Stomach (tissue), 4 donors: ENCODE data around the gene RAB40B.

Experiments used
- POLR2A ChIP-seq, 4 donors: fragments of 450-650 bp; IDR thresholded peaks; one replicate each; pipeline ENCODE4 v1.6.1; 2016; ENCODE audit warnings: antibody characterized with exemption in 4 of 4, control low read depth in 2 of 4, mild to moderate bottlenecking in 1 of 4, moderate library complexity in 1 of 4
- TF ChIP-seq, protein P1 (sequence below), 7 experiments: fragments of 450-650 bp in 4 of 7; fragments of 200-600 bp in 3 of 7; sonication (generic) in 3 of 7; IDR thresholded peaks; one replicate each; pipeline ENCODE4 v1.5.1; 2016 to 2019; ENCODE audit warnings: antibody characterized with exemption in 7 of 7, control low read depth in 2 of 7, mild to moderate bottlenecking in 1 of 7

DNA sequence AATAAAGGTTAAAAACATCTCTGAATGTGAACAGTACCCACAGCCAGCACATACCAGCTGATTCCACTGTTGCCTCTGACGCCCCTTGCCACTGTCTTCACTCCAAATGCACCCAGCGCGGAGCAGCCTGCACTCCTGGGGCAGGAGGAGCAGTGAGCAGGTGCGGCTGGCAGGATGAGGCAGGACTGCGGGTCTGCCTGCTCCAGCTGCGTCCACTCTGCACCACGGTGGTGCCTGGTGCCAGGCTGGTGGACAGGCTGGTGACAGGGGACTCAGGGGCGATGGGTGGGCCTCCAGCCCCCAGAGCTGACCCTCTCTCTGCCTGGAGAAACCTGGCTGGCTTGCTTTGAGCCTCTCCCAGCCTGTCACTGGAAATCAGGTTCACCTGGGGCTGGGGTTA lies 9.4 kb downstream of the RAB40B start:
- TF ChIP-seq POLR2A (IDR thresholded peaks at IDR 0.05): no peak
- TF ChIP-seq, protein P1, sequence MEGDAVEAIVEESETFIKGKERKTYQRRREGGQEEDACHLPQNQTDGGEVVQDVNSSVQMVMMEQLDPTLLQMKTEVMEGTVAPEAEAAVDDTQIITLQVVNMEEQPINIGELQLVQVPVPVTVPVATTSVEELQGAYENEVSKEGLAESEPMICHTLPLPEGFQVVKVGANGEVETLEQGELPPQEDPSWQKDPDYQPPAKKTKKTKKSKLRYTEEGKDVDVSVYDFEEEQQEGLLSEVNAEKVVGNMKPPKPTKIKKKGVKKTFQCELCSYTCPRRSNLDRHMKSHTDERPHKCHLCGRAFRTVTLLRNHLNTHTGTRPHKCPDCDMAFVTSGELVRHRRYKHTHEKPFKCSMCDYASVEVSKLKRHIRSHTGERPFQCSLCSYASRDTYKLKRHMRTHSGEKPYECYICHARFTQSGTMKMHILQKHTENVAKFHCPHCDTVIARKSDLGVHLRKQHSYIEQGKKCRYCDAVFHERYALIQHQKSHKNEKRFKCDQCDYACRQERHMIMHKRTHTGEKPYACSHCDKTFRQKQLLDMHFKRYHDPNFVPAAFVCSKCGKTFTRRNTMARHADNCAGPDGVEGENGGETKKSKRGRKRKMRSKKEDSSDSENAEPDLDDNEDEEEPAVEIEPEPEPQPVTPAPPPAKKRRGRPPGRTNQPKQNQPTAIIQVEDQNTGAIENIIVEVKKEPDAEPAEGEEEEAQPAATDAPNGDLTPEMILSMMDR (IDR thresholded peaks at IDR 0.05): no peak
